Measurements from ENCODE around the gene FUZ.

The FUZ gene

GRCh38 chr19:49791776-49792445, 21.2 kb downstream of the FUZ start:
- no peak overlapping the region for H3K4me3 ChIP-seq (ENCODE audit: low read length)
- no peak for TF ChIP-seq CTCF (IDR thresholded peaks at IDR 0.05; ENCODE audit: insufficient read depth, low read depth, low read length, missing control alignments)
- no peak for DNase-seq (ENCODE audit: low read depth)

- no peak for TF ChIP-seq CTCF (IDR thresholded peaks at IDR 0.05; ENCODE audit: insufficient read depth, low read depth, low read length, missing control alignments)
- no peak overlapping the region for H3K4me3 ChIP-seq (ENCODE audit: low read length)
- DNase-seq (ENCODE audit: low read depth) = no peak
These were observed 22.2 kb downstream of the FUZ start for GRCh38 chr19:49790866-49791265.

GRCh38 chr19:49788857-49789256, 24.2 kb downstream of the FUZ start:
- H3K4me3 ChIP-seq (ENCODE audit: low read length) = no peak overlapping the region
- no peak for TF ChIP-seq CTCF (IDR thresholded peaks at IDR 0.05; ENCODE audit: insufficient read depth, low read depth, low read length, missing control alignments)
- no peak for DNase-seq (ENCODE audit: low read depth)

GRCh38 chr19:49787746-49788145, 25.3 kb downstream of the FUZ start:
- DNase-seq (ENCODE audit: low read depth) = no peak
- H3K4me3 ChIP-seq (ENCODE audit: low read length) = no peak overlapping the region
- TF ChIP-seq CTCF (IDR thresholded peaks at IDR 0.05; ENCODE audit: insufficient read depth, low read depth, low read length, missing control alignments) = no peak

- TF ChIP-seq CTCF (IDR thresholded peaks at IDR 0.05; ENCODE audit: insufficient read depth, low read depth, low read length, missing control alignments) = no peak
- DNase-seq (ENCODE audit: low read depth) = peak; percentile 71
- no peak overlapping the region for H3K4me3 ChIP-seq (ENCODE audit: low read length)
These were observed 26.7 kb downstream of the FUZ start for GRCh38 chr19:49786376-49786820.

- no peak for DNase-seq (ENCODE audit: low read depth)
- no peak overlapping the region for H3K4me3 ChIP-seq (ENCODE audit: low read length)
- TF ChIP-seq CTCF (IDR thresholded peaks at IDR 0.05; ENCODE audit: insufficient read depth, low read depth, low read length, missing control alignments) = no peak
These were observed 30.6 kb downstream of the FUZ start for GRCh38 chr19:49782515-49782914.

- no peak for DNase-seq (ENCODE audit: low read depth)
- TF ChIP-seq CTCF (IDR thresholded peaks at IDR 0.05; ENCODE audit: insufficient read depth, low read depth, low read length, missing control alignments) = no peak
- no peak overlapping the region for H3K4me3 ChIP-seq (ENCODE audit: low read length)
These were observed 31.7 kb downstream of the FUZ start for GRCh38 chr19:49781394-49781793.
